ENCODE results near the gene GSTM2.

GSTM2 gene

GRCh38 chr1:109632671-109633346, 35.0 kb upstream of the GSTM2 start (continued):
- TF ChIP-seq POU6F1 (CRISPR knock-in tag; IDR thresholded peaks at IDR 0.05; ENCODE audit: borderline replicate concordance, low read depth) = no peak
- TF ChIP-seq ZC3H10 (CRISPR knock-in tag; IDR thresholded peaks at IDR 0.05) = no peak
- peak; percentile 67 for TF ChIP-seq ISL1 (CRISPR knock-in tag; IDR thresholded peaks at IDR 0.05)
- TF ChIP-seq CREB5 (CRISPR knock-in tag; IDR thresholded peaks at IDR 0.05; ENCODE audit: low read depth) = no peak
- no peak for TF ChIP-seq ARNTL (CRISPR knock-in tag; IDR thresholded peaks at IDR 0.05; ENCODE audit: borderline replicate concordance, low read depth)
- TF ChIP-seq, protein P1, sequence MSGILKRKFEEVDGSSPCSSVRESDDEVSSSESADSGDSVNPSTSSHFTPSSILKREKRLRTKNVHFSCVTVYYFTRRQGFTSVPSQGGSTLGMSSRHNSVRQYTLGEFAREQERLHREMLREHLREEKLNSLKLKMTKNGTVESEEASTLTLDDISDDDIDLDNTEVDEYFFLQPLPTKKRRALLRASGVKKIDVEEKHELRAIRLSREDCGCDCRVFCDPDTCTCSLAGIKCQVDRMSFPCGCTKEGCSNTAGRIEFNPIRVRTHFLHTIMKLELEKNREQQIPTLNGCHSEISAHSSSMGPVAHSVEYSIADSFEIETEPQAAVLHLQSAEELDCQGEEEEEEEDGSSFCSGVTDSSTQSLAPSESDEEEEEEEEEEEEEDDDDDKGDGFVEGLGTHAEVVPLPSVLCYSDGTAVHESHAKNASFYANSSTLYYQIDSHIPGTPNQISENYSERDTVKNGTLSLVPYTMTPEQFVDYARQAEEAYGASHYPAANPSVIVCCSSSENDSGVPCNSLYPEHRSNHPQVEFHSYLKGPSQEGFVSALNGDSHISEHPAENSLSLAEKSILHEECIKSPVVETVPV (CRISPR knock-in tag; IDR thresholded peaks at IDR 0.05) = no peak
- no peak for TF ChIP-seq ZNF8 (CRISPR knock-in tag; IDR thresholded peaks at IDR 0.05)
- TF ChIP-seq OSR1 (CRISPR knock-in tag; IDR thresholded peaks at IDR 0.05) = no peak
- TF ChIP-seq GLIS3 (CRISPR knock-in tag; IDR thresholded peaks at IDR 0.05) = 0 out of 2 replicates have a peak, but pooled peaks have one; percentile 19
- no peak for TF ChIP-seq RARB (CRISPR knock-in tag; IDR thresholded peaks at IDR 0.05)

DNA sequence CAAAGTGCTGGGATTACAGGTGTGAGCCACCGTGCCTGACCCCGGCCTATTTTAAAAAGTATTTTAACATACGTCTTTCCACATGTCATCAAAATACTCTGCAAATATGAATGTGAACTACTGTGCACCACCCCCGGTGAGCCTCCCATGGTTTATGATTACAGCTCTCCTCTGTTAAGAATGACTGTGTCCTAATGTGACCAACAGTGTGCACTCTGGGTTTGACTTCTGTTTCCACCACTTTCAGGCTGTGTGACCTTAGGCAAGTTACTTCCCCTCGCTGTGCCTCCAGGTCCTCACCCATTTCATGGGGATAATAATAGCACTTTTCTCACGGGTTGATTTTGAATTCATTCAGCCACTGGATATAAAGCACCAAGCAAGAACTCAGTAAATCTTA, 33.6 kb upstream of the GSTM2 start:
- TF ChIP-seq ISL1 (CRISPR knock-in tag; IDR thresholded peaks at IDR 0.05) (no peak), POU6F1 (CRISPR knock-in tag; IDR thresholded peaks at IDR 0.05; ENCODE audit: borderline replicate concordance, low read depth) (no peak), TCF4 (CRISPR knock-in tag; IDR thresholded peaks at IDR 0.05; ENCODE audit: borderline replicate concordance) (no peak), BACH2 (CRISPR knock-in tag; IDR thresholded peaks at IDR 0.05; ENCODE audit: borderline replicate concordance) (no peak), ESRRG (CRISPR knock-in tag; IDR thresholded peaks at IDR 0.05) (no peak), TOX (CRISPR knock-in tag; IDR thresholded peaks at IDR 0.05; ENCODE audit: borderline replicate concordance) (no peak), ZFP30 (CRISPR knock-in tag; IDR thresholded peaks at IDR 0.05) (no peak), GLIS3 (CRISPR knock-in tag; IDR thresholded peaks at IDR 0.05) (no peak), ARNTL (CRISPR knock-in tag; IDR thresholded peaks at IDR 0.05; ENCODE audit: borderline replicate concordance, low read depth) (no peak), ZC3H10 (CRISPR knock-in tag; IDR thresholded peaks at IDR 0.05) (no peak), PATZ1 (CRISPR knock-in tag; IDR thresholded peaks at IDR 0.05; ENCODE audit: borderline replicate concordance) (no peak)
- TF ChIP-seq, protein P2, sequence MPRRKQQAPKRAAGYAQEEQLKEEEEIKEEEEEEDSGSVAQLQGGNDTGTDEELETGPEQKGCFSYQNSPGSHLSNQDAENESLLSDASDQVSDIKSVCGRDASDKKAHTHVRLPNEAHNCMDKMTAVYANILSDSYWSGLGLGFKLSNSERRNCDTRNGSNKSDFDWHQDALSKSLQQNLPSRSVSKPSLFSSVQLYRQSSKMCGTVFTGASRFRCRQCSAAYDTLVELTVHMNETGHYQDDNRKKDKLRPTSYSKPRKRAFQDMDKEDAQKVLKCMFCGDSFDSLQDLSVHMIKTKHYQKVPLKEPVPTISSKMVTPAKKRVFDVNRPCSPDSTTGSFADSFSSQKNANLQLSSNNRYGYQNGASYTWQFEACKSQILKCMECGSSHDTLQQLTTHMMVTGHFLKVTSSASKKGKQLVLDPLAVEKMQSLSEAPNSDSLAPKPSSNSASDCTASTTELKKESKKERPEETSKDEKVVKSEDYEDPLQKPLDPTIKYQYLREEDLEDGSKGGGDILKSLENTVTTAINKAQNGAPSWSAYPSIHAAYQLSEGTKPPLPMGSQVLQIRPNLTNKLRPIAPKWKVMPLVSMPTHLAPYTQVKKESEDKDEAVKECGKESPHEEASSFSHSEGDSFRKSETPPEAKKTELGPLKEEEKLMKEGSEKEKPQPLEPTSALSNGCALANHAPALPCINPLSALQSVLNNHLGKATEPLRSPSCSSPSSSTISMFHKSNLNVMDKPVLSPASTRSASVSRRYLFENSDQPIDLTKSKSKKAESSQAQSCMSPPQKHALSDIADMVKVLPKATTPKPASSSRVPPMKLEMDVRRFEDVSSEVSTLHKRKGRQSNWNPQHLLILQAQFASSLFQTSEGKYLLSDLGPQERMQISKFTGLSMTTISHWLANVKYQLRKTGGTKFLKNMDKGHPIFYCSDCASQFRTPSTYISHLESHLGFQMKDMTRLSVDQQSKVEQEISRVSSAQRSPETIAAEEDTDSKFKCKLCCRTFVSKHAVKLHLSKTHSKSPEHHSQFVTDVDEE (CRISPR knock-in tag; IDR thresholded peaks at IDR 0.05) = no peak
- ATAC-seq = no peak

Measured in SK-N-SH treated with all-trans-retinoic acid at 6 μM for 48 hours (cell line).